ENCODE data around the gene PLSCR5. TPM values are rescaled to one million over a fixed set of nuclear protein-coding genes. Genes with fewer than 3 reads are reported as not detected.

The PLSCR5 gene, protein sequence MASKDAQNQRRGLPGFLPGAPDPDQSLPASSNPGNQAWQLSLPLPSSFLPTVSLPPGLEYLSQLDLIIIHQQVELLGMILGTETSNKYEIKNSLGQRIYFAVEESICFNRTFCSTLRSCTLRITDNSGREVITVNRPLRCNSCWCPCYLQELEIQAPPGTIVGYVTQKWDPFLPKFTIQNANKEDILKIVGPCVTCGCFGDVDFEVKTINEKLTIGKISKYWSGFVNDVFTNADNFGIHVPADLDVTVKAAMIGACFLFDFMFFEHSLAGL
- total RNA-seq = not detected in 2 replicates

DNA sequence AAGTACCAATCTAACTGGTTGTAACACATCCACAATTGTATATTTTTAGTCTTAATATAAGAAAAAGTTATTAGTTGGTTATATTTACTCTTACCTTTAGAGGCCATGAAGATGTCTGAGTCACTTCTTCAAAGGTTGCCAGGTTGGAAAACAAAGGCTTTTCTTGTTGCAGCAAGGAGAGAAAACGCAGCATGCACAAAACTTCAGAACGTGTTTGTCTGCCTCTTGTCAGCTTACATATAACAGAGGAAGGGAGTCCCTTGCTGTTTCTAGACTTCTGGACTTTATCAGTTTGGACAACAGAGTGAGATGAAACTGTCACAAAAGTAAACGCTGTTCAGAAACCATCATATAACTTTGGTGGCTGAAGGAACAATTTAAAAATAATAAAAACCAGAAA, at the start of gene PLSCR5:
PLSCR5 (minus strand) TSS at position 241 of the 400 bp plus-strand sequence; CDS start at position 107, 134 bp downstream.
- peak; percentile 14 for DNase-seq (ENCODE audit: low read depth)
- no peak within 1 kb of the TSS for H3K4me3 ChIP-seq (ENCODE audit: low read depth, low read length)
- TF ChIP-seq, protein P1, sequence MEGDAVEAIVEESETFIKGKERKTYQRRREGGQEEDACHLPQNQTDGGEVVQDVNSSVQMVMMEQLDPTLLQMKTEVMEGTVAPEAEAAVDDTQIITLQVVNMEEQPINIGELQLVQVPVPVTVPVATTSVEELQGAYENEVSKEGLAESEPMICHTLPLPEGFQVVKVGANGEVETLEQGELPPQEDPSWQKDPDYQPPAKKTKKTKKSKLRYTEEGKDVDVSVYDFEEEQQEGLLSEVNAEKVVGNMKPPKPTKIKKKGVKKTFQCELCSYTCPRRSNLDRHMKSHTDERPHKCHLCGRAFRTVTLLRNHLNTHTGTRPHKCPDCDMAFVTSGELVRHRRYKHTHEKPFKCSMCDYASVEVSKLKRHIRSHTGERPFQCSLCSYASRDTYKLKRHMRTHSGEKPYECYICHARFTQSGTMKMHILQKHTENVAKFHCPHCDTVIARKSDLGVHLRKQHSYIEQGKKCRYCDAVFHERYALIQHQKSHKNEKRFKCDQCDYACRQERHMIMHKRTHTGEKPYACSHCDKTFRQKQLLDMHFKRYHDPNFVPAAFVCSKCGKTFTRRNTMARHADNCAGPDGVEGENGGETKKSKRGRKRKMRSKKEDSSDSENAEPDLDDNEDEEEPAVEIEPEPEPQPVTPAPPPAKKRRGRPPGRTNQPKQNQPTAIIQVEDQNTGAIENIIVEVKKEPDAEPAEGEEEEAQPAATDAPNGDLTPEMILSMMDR (IDR thresholded peaks at IDR 0.05; ENCODE audit: insufficient read depth, low read depth, low read length) = no peak

DNA sequence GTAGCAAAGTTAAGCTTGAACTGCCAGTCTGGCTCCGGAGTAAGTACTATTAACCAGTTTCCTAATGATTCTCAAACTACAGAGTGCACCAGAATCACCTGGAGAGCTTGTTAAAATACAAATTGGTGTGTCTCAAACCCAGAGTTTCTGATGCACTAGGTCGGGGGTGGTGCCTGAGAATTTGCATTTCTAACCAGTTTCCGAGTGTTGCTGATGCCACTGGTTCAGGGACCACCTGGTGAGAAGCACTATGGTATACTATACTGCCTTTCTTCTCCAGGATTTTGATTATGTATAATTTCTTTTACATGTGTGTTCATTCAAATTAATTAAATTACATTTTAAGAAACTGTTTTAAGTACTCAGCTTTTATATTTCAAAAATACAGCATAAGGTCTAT, 48.8 kb upstream of the PLSCR5 start:
- H3K4me3 ChIP-seq (ENCODE audit: low read depth, low read length) = no peak overlapping the region
- no peak for DNase-seq (ENCODE audit: low read depth)
- TF ChIP-seq, protein P1 (IDR thresholded peaks at IDR 0.05; ENCODE audit: insufficient read depth, low read depth, low read length) = no peak

DNA sequence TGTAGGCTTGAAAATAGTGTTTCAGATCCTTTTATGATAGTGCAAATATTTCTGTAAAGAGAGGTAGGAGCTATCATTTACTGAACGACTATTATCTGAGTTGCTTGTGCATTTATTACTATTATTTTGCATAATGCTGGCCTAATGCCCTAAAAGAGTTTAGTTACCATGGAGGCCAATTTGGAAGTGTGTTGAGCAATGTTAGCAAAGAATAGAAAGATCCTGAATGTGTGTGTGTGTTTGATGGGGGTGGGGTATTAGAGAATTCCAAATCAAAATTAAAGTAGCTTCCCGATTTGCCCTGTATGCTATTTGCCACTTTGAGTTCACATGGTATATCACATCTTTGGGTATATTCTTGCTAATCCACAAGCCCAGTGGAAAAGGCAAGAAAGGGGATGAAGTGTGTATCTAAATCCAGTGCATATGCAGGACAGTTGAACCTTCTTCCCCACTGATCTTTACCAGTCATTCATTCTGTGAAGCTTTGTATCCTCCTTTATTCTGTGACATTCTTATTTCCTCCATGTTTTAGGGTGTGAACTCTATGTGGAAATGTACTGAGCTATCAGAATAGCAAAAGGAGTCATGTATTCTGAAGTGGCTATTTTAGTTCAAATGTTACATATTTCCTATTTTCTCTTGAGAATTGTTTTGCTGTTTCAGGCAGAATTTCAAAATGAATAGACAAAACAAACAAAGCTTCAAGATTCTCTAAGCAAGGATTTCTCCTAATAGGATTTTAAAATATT, 45.7 kb upstream of the PLSCR5 start:
- DNase-seq (ENCODE audit: low read depth) = no peak
- TF ChIP-seq, protein P1 (IDR thresholded peaks at IDR 0.05; ENCODE audit: insufficient read depth, low read depth, low read length) = no peak

DNA sequence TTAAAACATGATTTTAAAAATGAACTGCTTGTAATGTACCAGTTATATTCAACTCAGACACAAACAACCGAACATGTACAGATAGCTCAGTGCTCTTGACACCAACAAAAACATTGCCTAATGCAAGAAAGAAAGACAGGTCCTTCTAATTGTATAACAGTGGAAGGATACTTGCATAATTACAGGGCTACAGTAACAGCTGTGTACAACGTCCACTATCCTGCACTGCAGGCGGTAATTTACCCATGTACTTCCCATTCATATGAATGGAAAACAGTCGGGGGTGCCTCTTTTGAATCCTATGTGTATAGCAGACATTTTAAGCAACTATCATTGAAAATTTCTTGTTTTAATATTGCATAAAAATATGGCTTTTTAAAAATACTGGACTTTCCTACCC, 41.1 kb upstream of the PLSCR5 start:
- TF ChIP-seq, protein P1 (IDR thresholded peaks at IDR 0.05; ENCODE audit: insufficient read depth, low read depth, low read length) = no peak
- H3K4me3 ChIP-seq (ENCODE audit: low read depth, low read length) = no peak overlapping the region
- no peak for DNase-seq (ENCODE audit: low read depth)

More for the DNA sequence above, 45.7 kb upstream of the PLSCR5 start:
- H3K4me3 ChIP-seq (ENCODE audit: low read depth, low read length) = no peak overlapping the region

DNA sequence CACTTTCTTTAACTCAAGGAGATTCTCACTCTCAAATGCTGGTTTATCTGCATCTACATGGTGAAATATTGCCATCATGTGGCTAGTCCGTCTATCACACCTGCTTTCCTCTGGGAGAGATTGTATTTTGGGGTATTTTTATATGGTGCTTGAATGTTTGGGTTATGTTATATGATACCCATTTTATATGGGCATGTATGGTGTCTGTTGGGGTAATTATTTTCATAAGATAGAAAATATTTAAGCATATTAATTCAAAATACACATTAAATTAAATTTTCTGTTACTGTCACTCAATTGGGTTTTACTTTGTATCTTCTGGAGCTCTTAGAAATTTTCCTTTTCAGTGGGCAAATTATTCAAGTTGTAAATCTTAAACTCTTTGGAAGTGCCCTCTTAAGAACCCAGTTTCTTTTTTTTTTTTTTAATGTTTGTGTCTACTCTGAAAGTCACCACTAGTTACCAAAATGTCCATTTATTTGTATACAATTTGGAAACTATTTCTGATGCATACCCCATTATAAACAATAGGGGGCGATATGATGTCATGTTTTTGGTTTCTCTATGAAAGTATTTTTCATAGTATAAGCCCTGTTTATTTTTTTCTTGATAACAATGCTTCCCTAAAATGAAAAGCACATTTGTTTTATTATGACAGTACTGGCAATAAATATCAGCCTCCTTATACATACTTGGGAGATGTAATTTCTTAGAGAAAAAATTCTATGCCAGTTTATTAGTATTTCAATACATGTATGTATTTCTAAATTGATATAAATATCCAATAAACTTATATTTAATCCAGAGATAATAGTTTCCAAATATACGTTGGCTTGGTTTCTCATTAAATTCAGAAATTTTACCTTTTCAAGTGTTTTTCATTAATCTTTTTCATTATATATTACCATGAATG, 36.1 kb upstream of the PLSCR5 start:
- TF ChIP-seq, protein P1 (IDR thresholded peaks at IDR 0.05; ENCODE audit: insufficient read depth, low read depth, low read length) = peak; percentile 51
- no peak overlapping the region for H3K4me3 ChIP-seq (ENCODE audit: low read depth, low read length)
- DNase-seq (ENCODE audit: low read depth) = peak; percentile 44

DNA sequence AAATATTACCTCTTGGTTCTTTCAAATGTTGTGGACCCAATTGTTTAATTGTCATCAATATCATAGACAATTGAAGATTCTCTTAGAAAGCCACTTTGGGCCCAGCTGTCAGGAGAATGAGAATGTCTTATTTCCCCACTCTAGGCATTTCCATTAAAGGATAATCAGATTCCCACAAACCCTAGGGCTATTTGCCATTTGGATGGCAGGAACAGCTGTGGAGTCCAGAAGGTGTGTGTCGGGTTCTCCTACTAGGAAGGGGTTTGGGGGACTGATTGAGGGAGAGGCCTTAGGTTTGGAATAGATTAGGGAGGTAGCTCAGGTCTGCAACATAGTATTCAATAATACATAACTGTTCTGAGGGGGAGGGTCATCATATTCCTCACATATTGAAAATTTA, 35.2 kb upstream of the PLSCR5 start:
- no peak for DNase-seq (ENCODE audit: low read depth)

More for the DNA sequence above, 35.2 kb upstream of the PLSCR5 start:
- H3K4me3 ChIP-seq (ENCODE audit: low read depth, low read length) = no peak overlapping the region
- TF ChIP-seq, protein P1 (IDR thresholded peaks at IDR 0.05; ENCODE audit: insufficient read depth, low read depth, low read length) = no peak
